Left renal pelvis (tissue), 4 donors: ENCODE measurements around the gene GNAO1. TPM values are rescaled to one million over a fixed set of nuclear protein-coding genes. Genes with fewer than 3 reads are reported as not detected.

Source experiments
- DNase-seq, 4 donors: peaks; one replicate each; pipeline ENCODE4 v3.0.0-alpha.2; 2013; ENCODE audit warnings: low read depth in 4 of 4, low spot score in 3 of 4
- polyA plus RNA-seq, 4 donors: library from polyadenylated mRNA; unstranded; fragments of 120-200 nt; gene quantifications; one replicate each; pipeline ENCODE4 v1.2.1, GENCODE V29; 2013; ENCODE audit not compliant: insufficient read length in 4 of 4

Gene GNAO1
- polyA plus RNA-seq, 4 donors = 5.1 to 7.3 (median 5.6) TPM

DNA sequence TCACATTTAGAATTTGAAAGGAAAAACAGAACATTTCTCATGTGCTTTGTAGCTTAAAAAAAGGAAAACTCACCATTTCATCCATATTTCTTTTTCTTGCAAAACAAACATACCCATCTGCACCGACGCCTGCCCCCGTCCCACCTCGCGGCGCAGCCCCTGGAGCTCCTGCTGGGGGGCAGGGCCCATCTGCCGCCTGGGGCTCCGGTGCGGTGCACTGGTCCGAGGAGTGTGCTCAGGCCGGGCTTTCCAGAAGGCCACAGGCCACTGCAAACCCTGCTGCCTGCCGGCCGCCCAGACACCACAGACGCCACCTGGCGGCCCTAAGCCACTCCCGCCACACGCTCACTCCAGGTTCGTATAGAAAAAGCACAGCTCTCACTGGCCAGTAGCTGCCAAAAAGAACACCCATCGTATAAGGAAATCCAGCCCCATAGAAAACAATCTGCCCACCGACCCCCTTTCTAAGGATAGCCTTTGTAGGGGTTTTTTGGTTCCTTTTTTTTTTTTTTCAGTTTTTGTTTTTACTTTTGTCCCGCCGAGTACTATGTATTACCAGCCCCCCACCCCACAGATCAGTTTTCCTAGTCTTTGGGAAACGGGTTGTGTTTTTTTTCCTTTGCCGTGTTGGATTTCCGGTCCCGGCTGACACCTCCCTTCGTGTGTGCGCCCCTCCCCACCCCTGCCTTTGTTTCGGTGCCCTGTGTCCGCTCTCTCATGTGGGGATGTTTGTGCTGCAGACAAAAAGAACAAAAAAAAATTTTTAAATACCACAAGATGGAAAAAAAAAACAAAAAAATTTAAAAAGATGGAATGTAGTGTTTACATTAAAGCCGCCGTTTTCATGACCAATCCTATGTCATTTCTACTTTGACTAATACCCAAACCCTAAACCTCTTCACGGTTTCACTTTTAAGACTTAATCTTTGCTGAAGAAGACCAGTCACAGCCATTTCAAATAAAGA lies 165.3 kb downstream of the GNAO1 start:
- peak; percentile 63 to 69 (median 68) for DNase-seq

DNA sequence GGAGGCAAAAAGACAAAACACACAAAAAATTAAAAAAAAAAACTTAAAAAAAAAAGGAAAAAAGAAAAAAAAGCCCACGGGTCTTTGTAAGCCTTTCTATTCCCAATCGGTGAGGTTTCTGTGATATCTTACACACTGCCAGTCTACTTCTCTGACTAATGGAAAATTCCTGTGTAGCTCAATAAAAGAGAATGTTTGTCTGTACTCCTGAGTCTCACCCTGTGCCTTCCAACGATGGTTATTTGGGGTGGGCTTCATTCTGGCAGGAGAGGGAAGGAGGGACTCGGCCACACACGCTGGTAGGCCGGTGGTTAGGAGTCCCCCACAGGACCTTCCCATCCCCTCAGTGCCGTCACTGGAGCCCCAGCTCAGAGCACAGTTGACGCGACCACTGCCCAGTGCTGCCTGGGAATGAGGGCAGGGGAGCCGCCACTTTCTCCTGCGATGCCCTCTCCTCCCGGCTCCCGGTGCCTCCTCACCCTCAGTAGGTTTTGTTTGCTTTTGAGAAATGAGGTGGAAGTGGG lies 166.0 kb downstream of the GNAO1 start:
- peak in 1 of 4 donors; percentile 19 for DNase-seq

DNA sequence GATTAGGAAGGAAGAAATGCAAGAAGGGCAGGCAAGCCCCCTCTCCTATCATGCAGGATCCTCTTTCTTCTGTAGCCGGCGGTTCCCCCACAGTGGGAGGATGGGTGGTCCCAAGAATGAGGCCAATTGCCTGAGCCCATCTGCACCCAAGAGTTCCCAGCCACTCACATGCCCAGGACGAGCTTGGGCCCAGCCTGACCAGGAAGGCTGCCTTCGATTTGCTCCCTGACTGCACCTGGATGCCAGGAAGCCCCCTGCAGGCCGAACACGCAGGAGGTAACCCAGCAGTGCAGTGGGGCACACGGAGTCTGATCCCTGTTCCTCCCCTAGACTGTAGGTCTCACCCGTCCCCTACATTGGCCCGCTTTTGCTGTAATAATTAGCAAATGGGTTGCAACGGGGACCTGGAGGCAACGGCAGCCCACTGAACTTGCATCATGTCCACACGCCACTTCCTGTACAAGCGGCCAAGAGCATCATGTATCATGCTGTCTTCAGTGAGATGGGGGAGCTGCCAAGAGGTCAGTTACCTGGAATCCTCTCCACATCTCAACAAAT lies 166.6 kb downstream of the GNAO1 start:
- DNase-seq = no peak

DNA sequence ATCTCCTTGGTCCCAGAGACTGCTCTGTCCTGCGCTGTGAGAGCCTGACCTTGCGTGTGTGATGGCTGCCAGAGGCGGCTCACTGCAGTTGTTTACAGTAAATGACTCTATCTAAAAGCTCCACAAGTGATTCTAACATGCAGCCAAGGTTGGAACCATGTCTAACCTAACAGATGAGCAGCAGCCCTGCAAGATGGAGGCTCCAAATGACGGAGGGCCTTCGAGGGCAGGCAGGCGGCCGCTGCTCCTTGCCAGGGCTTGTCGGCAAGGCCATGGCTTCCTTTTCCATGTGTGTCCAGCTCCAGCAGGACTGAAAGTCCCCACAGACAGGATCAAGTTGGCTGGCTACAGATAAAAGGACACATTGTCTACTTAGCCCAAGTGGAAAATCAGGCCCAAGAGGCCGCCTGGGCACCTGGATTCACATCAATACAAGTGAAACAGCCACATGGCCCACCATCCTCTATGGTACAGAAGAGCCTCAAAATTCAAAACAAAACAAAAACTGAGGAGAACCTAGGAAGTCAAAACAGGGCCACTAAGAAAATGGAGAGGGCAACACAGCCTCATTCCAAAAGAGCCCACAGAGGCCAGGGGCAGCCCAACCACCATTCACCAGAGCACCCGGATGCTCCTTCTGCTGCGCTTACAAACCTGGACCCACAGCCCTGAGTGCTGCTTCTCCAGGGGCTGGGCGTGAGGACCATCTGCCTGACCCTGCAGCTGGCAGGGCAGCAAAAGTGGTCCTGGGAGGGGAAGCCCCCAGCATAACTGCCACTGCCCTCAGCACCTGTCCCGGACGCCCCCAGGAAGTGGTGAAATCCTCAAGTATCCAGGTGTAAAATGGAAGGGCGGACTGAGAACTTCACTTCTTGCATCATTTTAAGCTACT lies 169.1 kb downstream of the GNAO1 start:
- DNase-seq = no peak

DNA sequence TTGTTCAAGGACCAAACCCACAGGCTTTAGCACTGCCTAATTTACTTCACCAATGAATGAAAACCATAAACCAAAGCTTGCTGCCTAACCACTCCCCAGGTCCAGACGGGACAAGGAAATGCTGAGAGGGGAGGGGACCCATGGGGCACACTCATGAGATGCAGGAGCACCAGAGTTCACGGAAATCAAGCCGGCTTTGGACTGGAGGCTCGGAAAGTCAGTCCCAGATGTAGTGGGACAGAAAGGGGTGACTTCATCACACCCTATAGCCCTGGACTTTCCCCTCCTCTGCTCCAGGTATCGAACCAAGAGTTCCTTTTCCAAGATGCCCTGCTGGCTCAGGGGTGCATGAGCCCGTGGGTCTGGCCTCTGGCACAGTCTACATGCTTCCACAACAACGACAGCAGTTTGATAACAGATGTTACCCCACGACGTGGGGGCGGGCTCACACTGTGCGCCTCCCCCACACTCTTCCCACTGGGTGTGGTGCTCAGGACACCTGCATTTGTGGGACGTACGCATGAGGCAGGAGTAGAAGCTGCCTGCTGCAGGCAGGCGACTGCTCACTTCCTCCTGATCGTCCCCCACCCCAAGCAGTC lies 170.9 kb downstream of the GNAO1 start:
- DNase-seq = no peak

DNA sequence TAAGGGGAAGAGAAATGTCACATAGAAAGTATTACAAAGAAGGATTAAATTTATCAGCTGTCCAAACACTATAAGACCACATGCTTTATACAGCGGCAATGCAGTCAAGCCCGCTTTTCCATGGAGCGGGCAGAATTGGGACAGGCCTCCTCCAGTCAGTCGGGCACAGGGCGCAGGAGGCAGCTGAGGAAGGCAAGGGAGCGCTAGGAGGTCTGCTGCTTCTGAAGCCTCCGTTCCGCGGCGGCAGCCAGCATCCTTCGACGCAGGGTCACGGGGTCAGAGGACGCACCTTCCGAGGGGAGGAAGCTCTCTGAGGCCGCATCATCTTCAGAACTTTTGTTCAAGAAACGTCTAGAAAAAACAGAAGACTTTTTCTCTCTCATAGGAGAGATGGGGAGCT lies 171.4 kb downstream of the GNAO1 start:
- DNase-seq = no peak

DNA sequence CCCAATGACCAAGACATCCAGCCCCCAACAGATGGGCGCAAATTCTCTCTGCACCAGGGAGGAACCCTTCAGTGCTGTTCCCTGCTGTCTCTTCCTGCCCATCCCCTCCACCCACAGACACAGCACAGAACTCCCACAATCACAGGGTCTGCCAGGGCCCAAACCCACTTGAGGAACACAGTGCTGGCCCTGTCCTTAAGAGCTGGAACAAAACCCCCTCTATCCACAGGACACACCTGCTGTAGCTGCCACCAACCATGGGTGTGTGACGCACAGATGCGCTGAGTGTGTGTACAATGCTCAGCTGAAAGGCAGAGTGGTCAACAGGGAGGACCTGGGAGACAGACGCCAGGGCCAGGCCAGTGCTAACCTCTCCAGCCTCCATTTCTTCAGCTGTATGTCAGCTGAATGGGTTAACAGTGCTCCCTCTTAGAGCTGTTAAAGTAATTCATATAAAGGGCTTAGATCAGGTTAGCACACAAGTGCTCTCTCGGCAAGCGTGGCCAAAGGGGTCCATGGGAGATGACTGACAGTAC lies 172.0 kb downstream of the GNAO1 start:
- DNase-seq = no peak

DNA sequence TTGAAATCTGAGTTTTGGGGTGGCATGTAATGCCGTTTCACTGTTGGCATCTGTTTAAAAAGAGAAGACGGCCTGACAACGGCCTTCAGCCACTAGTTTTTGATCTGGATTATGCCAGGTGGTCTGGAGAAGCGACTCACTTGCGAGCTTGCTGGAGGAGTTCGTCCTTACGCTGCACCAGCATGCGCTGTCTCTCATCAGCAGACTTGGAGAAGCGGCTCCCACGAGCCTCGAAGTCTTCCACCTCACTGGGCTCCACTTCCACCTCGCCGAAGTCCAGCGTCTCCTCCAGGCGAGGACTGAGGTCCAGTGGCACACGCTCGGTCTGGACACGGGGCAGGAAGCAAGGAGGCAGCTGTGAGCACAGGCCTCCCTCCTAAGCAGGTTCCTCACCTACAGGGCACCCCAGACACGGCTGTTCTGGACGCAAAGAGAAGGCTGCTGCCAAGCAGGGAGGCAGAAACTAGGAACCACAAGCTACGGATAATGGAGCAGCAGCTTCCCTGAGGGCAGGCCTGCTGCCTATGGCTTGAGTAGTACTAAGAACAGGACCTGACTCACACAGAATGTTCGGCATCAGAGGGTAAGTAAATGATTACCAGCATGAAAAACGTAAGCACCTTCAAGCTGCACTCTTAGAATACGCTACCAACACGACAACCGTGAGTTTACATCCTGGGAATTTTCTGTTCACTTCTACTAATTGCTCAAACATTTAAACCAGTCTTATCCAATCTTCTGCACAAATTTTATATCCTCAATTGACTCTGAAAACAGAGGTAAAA lies 172.7 kb downstream of the GNAO1 start:
- DNase-seq = no peak

DNA sequence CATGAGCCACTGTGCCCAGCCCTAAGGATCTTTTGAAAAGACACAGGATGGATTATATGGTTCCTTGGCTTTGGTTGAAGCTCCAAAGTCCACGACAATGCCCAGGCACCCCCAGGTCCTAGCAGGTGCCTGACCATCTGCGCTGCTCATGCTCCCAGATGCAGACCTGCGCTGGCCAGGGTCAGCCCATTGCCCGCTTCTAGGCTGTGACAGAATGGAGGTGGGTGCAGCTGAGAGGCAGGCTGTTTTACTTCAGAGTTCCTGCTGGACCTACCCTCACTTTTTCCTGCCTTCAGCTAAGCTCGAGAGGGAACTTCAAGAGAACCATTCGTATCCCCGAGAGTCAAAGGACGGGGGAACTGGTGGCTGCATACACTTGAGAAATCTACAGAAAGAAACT lies 173.6 kb downstream of the GNAO1 start:
- no peak for DNase-seq

DNA sequence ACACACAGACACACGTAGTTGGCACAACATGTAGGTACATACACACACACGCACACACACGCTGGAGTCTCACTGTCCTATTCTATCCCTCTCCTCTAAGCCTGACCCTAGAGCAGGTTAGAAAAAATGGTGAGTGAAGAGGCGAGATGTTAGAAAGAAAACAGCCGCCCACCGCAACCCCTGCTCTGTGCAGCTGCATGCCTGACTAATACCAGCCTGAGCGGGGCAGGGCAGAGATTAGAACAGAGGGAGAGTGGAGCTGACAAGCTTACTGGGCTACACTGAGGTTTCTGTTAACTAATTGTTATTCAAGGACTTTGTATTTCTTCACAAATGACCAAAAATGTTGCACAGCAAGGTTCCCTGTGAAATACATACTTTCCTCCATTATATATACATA lies 174.3 kb downstream of the GNAO1 start:
- DNase-seq = no peak

DNA sequence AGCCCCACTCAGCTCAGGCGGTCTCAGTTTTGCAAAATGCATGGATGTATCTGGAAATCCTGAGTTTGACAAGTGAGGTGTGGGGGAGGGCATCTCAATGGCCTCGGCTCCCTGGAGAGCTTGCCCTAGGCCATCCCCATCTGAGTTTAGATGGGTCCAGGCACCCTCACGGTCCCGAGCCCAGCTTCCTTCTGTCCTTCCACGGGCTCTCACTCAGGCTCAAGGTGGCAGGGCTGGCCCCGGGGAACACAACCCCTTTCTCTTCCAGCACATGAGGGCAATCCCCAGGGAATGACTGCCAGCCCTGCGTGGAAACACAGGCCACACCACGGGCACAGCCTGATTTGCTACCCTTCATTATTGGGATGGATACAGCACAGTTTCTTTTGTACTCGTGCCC lies 175.7 kb downstream of the GNAO1 start:
- DNase-seq = no peak

DNA sequence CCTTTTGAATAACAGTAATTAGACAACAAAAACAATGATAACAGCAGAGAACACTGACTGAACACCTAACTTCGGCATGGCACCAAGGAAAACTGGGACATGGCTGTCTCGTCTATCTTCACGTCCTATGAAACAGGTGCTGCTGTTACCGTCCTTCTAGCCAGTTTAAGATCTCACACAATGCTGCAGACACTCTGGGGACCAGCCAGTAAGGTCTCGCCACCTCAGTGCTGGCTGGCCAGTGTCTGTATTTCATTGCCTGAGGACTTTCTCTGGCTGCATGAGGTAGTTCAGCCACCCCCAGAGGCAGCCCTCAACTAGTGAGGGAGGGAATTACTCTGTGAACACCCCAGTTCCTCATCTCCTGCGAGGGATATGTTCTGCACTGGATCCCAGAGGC lies 176.5 kb downstream of the GNAO1 start:
- DNase-seq = no peak

DNA sequence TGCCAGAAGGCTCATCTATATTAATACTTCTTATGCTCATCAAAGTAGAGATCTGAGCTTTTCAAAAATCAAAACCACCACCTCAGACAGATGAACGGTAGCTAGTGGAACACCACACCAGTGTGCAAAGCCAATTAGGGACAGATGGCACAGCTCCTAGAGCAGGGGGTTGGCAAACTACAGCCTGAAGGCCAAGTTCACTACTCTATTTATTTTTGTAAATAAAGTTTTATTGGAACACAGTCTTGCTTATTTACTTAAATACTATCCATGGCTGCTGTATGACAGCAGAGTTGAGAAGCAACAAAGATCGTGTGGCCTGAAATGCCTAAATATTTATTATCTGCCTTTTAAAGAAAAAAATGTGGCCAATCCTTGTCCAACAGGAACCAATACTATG lies 177.3 kb downstream of the GNAO1 start:
- no peak for DNase-seq

DNA sequence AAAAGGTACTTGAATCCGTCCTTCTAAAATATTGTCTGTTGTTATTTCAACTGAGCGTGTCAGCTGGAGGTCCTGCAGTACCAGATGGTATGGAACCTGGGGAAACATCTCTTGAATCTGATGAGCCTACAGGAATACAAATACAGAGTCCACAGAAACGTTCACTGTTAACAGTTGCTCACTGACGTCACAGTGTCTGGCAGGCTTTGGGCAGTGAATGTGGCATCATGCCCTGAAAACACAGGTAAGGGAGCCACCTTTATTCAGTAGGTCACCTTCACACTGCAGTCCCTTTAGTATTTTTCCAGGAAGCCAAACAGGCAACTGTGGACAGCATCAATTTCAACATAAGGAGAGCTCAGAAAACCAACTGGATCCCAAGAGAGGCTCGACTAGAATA lies 177.9 kb downstream of the GNAO1 start:
- no peak for DNase-seq

DNA sequence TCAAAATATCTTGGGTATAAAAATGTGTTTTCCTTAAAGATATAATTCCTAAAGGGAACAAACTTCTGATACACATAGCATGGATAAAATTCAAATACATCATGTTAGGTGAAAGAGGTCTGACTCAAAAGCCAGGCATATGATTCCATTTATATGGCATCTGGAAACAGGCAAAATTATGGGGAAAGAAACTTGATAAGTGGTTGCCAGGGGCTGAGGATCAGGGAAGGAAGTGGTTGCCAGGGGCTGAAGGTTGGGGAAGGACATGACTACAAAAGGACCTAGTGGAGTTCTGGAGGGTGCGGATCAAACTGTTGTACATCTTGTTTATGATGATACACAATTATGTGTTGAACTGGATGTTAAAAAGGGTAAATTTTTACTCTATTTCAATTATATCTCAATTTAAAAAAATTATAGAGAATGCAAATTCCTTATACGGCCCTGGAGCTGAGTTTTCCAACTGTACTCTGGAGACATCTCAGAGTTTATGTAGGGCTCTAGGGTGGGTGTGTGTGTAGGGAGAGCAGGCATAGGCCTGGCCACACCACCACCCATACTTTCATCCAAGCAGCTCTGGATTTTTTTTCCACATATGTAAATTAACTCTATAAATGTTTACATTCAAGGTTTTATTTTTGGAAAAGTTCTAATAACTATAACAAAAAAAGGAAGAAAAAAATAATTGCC lies 179.0 kb downstream of the GNAO1 start:
- no peak for DNase-seq

DNA sequence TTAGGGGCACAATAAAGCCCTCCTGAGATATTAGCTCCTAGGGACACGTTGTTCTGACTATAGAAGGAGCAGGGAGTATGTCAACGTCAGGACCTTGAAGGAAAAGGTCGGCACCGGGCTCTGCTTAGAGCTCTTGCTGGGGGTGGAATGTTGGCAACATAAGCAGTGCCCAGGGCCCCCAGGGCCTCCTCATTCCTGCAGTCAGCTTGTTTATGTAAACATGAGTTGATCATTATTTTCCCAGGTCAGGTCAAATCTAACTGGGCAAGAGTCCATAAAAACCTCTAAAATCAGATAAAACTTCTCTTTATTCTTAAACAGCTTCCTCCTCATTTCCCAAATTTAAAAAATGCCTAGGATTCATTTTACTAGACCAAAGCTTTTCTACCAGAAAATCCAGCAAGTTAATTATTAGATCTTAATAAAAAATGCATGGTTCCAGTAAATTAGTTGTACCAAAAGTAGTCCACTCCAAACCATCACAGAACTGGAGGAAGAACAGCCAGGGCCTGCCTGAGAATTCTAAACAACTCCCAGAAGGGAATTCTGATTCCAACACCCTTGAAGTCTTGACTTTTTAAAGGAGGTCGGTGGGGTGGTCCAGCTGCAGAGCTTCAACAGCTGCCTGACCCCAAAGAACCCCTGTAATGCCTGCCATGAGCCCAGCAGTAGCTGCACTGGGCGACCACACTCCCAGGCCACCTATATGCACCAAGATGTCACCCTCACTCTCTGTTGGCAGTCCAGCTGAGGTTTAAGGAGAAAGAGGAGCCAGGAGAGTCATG lies 179.8 kb downstream of the GNAO1 start:
- DNase-seq = peak in 1 of 4 donors; percentile 41

DNA sequence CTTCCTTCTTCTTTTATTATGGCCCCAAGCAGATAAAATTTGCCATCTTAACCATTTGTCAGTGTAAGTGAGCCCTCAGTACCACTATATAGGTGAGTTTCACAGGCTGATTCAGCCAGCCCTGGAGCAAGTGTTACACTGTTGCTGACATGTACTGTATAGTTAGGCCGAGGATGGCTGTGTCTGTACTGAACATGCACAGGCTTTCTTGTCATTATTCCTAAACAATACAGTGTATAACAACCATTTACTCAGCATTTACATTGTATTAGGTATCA lies 180.3 kb downstream of the GNAO1 start:
- no peak for DNase-seq

DNA sequence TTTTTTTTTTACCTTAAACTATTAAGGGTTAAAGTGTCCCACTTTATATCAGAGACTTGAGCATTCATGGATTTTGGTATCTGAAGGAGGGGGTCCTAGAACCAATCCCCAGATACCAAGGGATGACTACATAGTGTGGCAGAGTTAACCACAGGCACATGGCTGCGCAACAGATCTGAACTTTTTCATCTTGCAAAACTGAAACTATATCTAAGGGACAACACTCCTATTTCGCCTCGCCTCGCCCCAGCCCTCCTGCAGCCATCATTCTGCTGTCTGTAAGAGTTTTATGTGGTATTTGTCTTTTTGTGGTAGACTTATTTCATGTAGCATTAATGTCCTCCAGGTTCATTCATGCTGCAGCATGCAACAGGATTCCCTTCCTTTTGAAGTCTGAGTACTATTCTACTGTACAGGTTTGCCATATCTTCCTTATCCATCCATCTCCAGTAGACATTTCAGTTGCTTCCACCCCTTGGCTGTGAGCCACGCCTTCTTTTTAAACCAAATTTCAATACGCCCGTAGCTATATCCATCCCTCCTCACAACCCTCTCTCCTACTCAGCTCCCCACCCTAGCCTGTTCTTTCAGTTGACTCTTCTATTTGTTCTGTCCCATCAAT lies 180.8 kb downstream of the GNAO1 start:
- no peak for DNase-seq
